ENCODE data around the gene IKZF5.

DNA sequence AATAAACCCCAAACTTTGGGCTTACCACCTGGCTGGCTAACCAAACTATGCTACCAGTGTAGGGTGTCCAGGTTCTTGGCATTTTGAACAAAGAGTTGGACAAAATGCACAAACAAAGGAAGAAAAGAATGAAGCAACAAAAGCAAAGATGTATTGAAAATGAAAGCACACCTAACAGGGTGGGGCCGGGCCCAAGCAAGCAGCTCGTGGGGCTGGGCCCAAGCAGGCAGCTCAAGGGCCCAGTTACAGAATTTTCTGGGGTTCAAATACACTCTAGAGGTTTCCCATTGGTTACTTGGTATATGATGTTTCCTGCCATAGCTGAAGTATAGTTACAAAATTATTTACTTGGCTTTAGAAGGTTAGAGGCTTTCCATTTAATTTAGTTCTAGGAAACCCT, 15.9 kb upstream of the IKZF5 start:
- TF ChIP-seq, protein P1, sequence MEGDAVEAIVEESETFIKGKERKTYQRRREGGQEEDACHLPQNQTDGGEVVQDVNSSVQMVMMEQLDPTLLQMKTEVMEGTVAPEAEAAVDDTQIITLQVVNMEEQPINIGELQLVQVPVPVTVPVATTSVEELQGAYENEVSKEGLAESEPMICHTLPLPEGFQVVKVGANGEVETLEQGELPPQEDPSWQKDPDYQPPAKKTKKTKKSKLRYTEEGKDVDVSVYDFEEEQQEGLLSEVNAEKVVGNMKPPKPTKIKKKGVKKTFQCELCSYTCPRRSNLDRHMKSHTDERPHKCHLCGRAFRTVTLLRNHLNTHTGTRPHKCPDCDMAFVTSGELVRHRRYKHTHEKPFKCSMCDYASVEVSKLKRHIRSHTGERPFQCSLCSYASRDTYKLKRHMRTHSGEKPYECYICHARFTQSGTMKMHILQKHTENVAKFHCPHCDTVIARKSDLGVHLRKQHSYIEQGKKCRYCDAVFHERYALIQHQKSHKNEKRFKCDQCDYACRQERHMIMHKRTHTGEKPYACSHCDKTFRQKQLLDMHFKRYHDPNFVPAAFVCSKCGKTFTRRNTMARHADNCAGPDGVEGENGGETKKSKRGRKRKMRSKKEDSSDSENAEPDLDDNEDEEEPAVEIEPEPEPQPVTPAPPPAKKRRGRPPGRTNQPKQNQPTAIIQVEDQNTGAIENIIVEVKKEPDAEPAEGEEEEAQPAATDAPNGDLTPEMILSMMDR (IDR thresholded peaks at IDR 0.05): no peak
- TF ChIP-seq EP300 (IDR thresholded peaks at IDR 0.05) (no peak), POLR2A (IDR thresholded peaks at IDR 0.05) (no peak)
